Uterus (tissue), 2 donors: ENCODE data around the gene SNX12.

ENCODE experiments used
- CTCF ChIP-seq, 4 experiments: fragments of 200-600 bp in 2 of 4; fragments of 450-650 bp in 2 of 4; sonication (generic) in 2 of 4; IDR thresholded peaks; one replicate each; pipeline ENCODE4 v1.5.1; 2016 to 2019; ENCODE audit warnings: antibody characterized with exemption in 4 of 4, mild to moderate bottlenecking in 2 of 4, moderate library complexity in 1 of 4
- POLR2A ChIP-seq, 2 donors: fragments of 450-650 bp; IDR thresholded peaks; one replicate each; pipeline ENCODE4 v1.6.1; 2016; ENCODE audit warnings: antibody characterized with exemption in 2 of 2, mild to moderate bottlenecking in 1 of 2, moderate library complexity in 1 of 2

GRCh38 chrX:71117358-71117757 is 49.2 kb upstream of the SNX12 start:
- no peak for TF ChIP-seq CTCF (IDR thresholded peaks at IDR 0.05)
- TF ChIP-seq POLR2A (IDR thresholded peaks at IDR 0.05) = no peak
